HG02943 (cell line): ENCODE results near the gene CUL3.
"Not testable (repeated sequence)": the region's sequence is repeated elsewhere in the genome, so short reads cannot be mapped to it uniquely, and the experiment has no call there.

Experiments
- ATAC-seq: cut with Tn5 transposase; IDR thresholded peaks from one replicate; pipeline ENCODE4 v1.9.1; 2021; ENCODE audit warnings: mild to moderate bottlenecking, low read depth, moderate library complexity; ENCODE audit not compliant: unreplicated experiment

CUL3 gene

GRCh38 chr2:224583033-224583432 lies 2.1 kb downstream of the CUL3 start:
- ATAC-seq = not testable (repeated sequence)

- no peak for ATAC-seq
Measured at GRCh38 chr2:224580248-224580647, 4.9 kb downstream of the CUL3 start.

DNA sequence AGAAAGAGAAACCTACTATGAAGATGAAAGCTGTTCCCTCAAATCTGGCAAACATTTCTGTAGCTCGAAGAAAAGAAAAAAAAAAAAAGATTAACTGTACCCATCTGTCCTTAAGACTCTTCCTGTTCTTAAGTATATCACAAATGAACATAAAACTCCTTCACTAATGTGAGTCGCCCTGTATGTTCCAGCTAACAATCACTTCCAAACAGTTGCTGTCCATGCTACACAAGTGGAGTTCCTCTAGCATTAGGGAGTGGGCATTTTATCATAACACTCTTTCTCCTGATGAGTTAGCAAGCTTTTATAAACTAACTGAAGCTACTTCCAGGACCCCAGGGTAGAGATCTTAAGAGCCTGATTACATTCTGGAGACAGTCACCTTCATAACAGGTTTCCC lies 5.8 kb downstream of the CUL3 start:
- ATAC-seq = no peak

DNA sequence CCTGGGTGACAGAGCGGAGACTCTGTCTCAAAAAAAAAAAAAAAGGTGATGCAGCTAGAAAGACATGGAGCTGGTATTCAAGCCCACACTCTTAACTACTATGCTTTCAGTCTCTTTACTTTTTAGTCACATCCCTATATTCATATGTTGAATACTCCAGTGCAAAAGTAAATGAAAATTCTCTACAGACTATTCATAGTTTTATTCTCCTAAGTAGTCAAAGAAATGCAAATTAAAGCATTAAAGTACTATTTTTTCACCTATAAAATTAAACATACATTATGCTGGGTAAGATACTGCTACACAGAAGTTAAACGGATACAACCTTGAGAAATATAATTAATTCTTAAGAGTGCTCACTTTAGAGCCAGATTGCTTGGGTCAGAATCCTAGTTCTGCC lies 7.6 kb downstream of the CUL3 start:
- no peak for ATAC-seq

- peak; percentile 89 for ATAC-seq
Measured at GRCh38 chr2:224576088-224576715, 9.0 kb downstream of the CUL3 start.

GRCh38 chr2:224574423-224575084 lies 10.6 kb downstream of the CUL3 start:
- no peak for ATAC-seq

DNA sequence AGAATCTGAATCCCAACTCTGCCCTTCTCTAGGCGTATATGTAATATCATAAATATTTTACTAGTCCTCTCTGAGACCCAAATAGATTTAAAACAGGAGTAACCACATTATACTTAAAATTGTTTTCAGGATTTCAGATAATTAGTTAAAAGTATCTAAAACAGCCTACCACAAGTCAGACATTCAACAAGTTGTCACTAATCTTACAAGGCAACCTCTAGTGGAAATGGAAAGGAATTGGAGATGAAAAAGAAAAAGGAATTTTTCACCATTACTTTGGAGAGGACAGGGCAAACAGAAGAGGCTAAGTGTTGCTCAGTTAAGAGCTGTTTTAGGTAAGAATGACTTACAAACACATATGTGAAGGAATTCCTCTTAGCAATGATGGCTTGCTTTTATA lies 11.4 kb downstream of the CUL3 start:
- ATAC-seq = no peak

- no peak for ATAC-seq
Measured at GRCh38 chr2:224572338-224572737, 12.8 kb downstream of the CUL3 start.

- no peak for ATAC-seq
Measured at GRCh38 chr2:224570328-224570993, 14.7 kb downstream of the CUL3 start.

- ATAC-seq = no peak
Measured at GRCh38 chr2:224569654-224570053, 15.5 kb downstream of the CUL3 start.

DNA sequence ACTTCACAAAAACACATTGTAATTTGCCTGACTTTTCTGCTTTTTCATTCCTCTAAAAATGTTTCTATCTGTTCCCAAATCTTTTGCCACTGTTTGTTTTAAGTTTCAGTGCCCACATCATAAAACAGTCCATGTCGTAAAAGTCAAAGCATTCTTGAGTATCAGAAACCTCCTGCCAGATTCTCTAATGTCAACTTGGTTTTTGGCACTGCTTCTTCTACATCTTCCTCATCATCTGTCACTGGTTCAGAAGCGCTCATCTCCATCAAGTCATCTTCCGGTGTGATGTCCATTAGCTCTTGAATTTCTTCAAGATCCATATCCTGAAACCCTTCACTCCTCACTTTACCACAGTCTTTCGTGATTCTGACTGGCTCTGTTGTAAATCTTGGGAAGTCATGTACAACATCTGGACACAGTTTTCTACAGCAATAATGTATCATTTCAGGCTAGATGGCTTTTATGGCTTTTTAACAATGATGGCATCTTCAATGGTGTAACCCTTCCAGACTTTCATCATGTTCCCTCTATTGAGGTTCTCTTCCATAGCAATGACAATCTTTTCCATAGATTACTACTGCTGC lies 19.6 kb downstream of the CUL3 start:
- ATAC-seq = no peak

DNA sequence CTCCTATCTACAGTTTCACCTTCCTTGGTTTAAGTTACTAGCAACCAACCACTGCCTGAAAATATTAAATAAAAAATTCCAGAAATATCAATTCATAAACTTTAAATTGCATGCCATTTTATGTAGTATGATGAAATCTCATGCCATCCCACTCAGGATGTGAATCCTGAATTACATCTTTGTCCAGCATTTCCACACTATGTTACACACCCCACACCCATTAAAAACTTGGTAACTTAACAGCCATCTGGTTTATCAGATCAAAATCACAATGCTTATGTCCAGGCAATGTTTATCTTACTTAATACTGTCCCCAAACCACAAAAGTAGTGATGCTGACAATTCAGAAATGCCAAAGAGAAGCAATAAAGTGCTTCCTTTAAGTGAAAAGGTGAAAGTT lies 21.6 kb downstream of the CUL3 start:
- no peak for ATAC-seq

DNA sequence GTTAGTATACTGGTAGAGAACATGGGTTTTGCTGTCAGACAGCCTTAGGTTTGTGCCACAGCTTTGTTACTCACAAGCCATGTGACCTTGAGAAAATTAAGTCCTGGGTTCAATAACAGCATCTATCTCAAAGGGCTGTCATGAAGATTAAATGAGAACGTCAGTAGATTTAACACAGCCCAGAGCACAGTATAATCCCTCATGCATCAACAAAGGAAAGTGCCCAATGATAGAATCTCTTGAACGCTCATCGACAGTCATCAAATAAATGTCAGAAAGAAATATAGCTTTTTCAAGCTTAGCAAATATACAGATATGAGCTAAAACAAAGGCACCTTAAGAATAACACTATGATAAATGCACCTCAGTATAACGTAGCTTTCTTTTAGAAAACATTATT lies 22.3 kb downstream of the CUL3 start:
- ATAC-seq = no peak

DNA sequence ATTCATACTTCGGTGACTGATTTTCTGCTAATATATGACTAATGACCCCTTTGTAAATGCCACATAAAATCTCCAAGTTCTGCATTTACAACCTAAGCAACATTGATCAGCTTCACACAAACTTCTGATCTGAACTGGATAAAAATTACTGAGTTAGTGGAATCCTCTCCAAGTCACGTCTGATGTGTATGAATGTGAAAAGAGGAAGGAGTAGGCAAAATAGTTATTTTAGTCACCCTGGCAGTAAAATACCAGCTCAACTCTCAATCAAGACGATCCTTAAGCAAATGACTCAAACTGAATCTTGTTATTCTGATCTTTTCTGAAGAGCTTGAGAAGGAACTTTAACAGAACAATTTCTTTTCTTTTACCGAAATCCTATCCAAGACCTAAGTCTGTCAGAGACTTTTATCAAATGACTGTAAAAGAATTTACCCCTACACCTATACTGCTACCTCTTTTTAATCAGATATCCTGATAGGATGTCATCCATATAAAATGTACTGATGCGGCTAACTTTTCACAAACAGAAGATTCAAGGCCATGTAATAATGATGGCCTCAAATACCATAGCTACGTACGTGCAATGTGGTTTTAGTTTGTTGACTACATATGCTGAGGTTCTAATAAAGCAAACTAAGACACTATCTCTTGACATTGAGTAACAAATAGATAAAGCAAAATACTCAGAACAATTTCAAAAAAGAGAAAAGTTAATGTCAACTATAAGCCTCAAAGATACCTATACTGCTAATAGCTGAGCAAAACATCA lies 23.7 kb downstream of the CUL3 start:
- ATAC-seq = no peak

- ATAC-seq = no peak
Measured at GRCh38 chr2:224560549-224560948, 24.6 kb downstream of the CUL3 start.

- no peak for ATAC-seq
Measured at GRCh38 chr2:224557610-224558009, 27.6 kb downstream of the CUL3 start.

- no peak for ATAC-seq
Measured at GRCh38 chr2:224556381-224556780, 28.8 kb downstream of the CUL3 start.

DNA sequence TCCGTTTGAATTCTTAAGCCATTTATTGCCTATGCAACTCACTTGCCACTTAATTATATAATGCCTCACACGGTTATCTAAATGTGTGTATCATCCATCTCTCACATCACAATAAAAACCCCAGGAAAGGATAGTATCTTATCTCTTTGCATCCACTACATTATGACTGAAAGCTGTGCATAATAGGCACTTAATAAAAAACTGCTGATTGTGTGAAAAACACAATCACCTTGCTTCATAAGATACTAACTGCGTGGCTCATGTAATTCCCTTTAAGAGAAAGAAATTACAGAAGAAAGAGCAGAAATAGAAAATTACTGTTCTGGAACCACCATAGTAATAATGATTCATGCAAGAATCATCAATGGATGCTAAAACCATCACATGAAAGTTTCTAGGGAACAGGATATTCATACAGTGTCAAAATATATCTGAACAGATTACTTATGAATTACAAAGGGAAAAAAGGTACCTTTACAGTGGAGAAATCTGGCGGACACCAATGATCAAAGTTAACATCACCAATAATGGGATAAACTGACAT lies 29.3 kb downstream of the CUL3 start:
- ATAC-seq = no peak

- no peak for ATAC-seq
Measured at GRCh38 chr2:224552771-224553170, 32.4 kb downstream of the CUL3 start.

DNA sequence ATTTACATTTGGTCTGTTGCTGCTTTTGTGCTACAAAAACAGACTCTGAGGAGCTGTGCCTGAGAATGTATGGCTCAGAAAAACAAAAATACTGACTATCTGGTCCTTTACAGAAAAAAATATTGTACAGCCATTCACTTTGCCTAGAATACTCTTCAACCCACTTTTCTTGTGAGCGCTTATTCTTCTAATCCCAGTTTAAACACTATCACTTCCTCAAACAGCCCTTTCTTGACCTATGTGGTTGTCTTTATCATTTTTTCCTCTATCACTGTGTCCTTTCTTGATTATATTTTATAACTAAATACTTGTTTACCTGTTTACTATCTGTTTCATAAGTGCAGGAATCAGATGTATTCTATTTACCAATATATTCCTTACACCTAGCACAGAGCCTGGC lies 33.5 kb downstream of the CUL3 start:
- no peak for ATAC-seq

DNA sequence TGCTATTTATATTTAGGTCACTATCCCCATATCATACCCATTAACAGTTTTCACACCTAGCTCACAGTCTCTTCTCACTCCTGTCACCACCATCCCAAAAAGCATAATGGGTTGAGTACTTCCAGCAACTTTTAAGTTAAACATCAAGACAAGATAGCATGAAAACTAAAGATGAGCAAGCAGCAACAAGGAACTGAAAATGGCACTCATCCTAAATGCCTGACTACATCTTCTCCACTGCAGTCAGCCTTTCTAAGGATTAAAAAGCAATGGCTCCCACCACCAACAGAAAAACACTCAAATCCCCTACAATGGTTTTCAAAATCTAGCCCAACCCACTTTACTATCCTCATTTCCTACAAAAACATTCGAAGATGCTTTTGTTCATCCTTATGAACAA lies 38.2 kb downstream of the CUL3 start:
- ATAC-seq = no peak
